K562 (cell line): ENCODE measurements around the gene IL13. TPM values are rescaled to one million over a fixed set of nuclear protein-coding genes. Genes with fewer than 3 reads are reported as not detected.

Experiments used
- BHLHE40 ChIP-seq: IDR thresholded peaks from 2 replicates; pipeline ENCODE4 v1.6.1; 2011; ENCODE audit warnings: low read length, improper control_type of control experiment
- CBX1 ChIP-seq: sonication (generic); IDR thresholded peaks from 2 replicates; pipeline ENCODE4 v1.6.1; 2016; ENCODE audit warnings: antibody characterized with exemption, low read depth, mild to moderate bottlenecking
- CREBBP ChIP-seq: IDR thresholded peaks from one replicate; pipeline ENCODE4 v1.6.1; 2012; ENCODE audit warnings: low read depth, mild to moderate bottlenecking, control low read depth, inconsistent platforms, low read length
- ELF4 ChIP-seq: fragments of 450-650 bp; formaldehyde crosslinking; IDR thresholded peaks from 2 replicates; pipeline ENCODE4 v1.4.0; 2022; ENCODE audit warnings: missing genetic modification characterization
- ETS1 ChIP-seq: conservative IDR thresholded peaks from 2 replicates; pipeline ENCODE4 v1.6.1; 2011; ENCODE audit warnings: low read depth, mild to moderate bottlenecking, low read length; ENCODE audit not compliant: control insufficient read depth
- GTF3C2 ChIP-seq: IDR thresholded peaks from 3 replicates; pipeline ENCODE4 v1.6.1; 2011; ENCODE audit warnings: borderline replicate concordance, mild to moderate bottlenecking, moderate library complexity; ENCODE audit not compliant: insufficient read length; ENCODE audit errors: extremely low read depth
- HDAC2 ChIP-seq: fragments of 450-650 bp; IDR thresholded peaks from 2 replicates; pipeline ENCODE4 v1.6.1; 2016; ENCODE audit warnings: mild to moderate bottlenecking
- HMGXB4 ChIP-seq: sonication (generic); formaldehyde crosslinking; IDR thresholded peaks from 2 replicates; pipeline ENCODE4 v1.8.1; 2023; ENCODE audit warnings: mild to moderate bottlenecking, missing genetic modification reagents
- KDM5B ChIP-seq: fragments of 200-600 bp; sonication (generic); IDR thresholded peaks from 2 replicates; pipeline ENCODE4 v1.6.1; 2012; ENCODE audit warnings: low read depth, mild to moderate bottlenecking, moderate library complexity, low read length, control low read depth, inconsistent platforms; ENCODE audit not compliant: insufficient replicate concordance
- MBD2 ChIP-seq: sonication (generic); IDR thresholded peaks from 2 replicates; pipeline ENCODE4 v1.6.1; 2016; ENCODE audit warnings: low read depth, borderline replicate concordance
- MYBL2 ChIP-seq, 2 experiments: fragments of 450-650 bp in 1 of 2; sonication (generic) in 1 of 2; formaldehyde crosslinking in 1 of 2; IDR thresholded peaks; 2 replicates each; pipeline versions ENCODE4 v1.6.1 to v1.8.1; 2017 to 2022; ENCODE audit warnings: borderline replicate concordance in 1 of 2, inconsistent platforms in 1 of 2, low read depth in 1 of 2, mild to moderate bottlenecking in 1 of 2, missing genetic modification reagents in 1 of 2, moderate library complexity in 1 of 2
- NFYB ChIP-seq: IDR thresholded peaks from 2 replicates; pipeline ENCODE4 v1.6.1; 2011; ENCODE audit warnings: mild to moderate bottlenecking, moderate library complexity; ENCODE audit not compliant: insufficient read length; ENCODE audit errors: extremely low read depth
- PHB ChIP-seq: fragments of 250-450 bp; sonication (Bioruptor Pico); IDR thresholded peaks from 2 replicates; pipeline ENCODE4 v1.5.0; 2021
- RBM34 ChIP-seq: fragments of 200-400 bp; formaldehyde crosslinking; IDR thresholded peaks from 2 replicates; pipeline ENCODE4 v1.6.1; 2018; ENCODE audit warnings: low read length, borderline replicate concordance; ENCODE audit not compliant: insufficient read depth
- SMARCC2 ChIP-seq: fragments of 450-650 bp; IDR thresholded peaks from 2 replicates; pipeline ENCODE4 v1.6.1; 2017; ENCODE audit warnings: antibody characterized with exemption, moderate library complexity, mild to moderate bottlenecking, low read depth
- TGIF2 ChIP-seq: sonication (generic); formaldehyde crosslinking; IDR thresholded peaks from 2 replicates; pipeline ENCODE4 v1.8.1; 2022; ENCODE audit warnings: mild to moderate bottlenecking, missing genetic modification reagents, moderate library complexity
- VEZF1 ChIP-seq: fragments of 200-800 bp; sonication (Bioruptor generic); IDR thresholded peaks from 2 replicates; pipeline ENCODE4 v1.6.1; 2017; ENCODE audit warnings: missing genetic modification characterization, missing compliant biosample characterization
- ZNF239 ChIP-seq: fragments of 250-450 bp; sonication (Bioruptor Pico); IDR thresholded peaks from 2 replicates; pipeline ENCODE4 v1.4.0; 2020; ENCODE audit warnings: mild to moderate bottlenecking
- ZNF324 ChIP-seq: fragments of 250-450 bp; sonication (Bioruptor Pico); IDR thresholded peaks from 2 replicates; pipeline ENCODE4 v1.4.0; 2020; ENCODE audit warnings: mild to moderate bottlenecking
- ZNF586 ChIP-seq: fragments of 450-650 bp; formaldehyde crosslinking; conservative IDR thresholded peaks from 2 replicates; pipeline ENCODE4 v1.4.0; 2020; ENCODE audit warnings: mild to moderate bottlenecking, moderate library complexity
- polyA plus RNA-seq, 8 experiments: library from polyadenylated mRNA; depleted of rRNA in 4 of 8; stranded (reverse) in 5 of 8; unstranded in 3 of 8; fragments of >200 nt; fragmentation: Nextera tagmentation in 2 of 8; fragmentation: Illumina TruSeq in 1 of 8; extraction: Ambion mirVana in 2 of 8; extraction: Trizol in 1 of 8; gene quantifications; 2 replicates each; pipeline versions ENCODE4 v1.2.1 to v1.2.3, GENCODE V29; 2011 to 2014; ENCODE audit warnings: inconsistent platforms in 1 of 8, missing spikeins in 1 of 8
- total RNA-seq, 7 experiments: library from RNA; depleted of rRNA in 6 of 7; stranded (reverse); fragments of >200 nt in 6 of 7; fragmentation: Illumina TruSeq in 2 of 7; extraction: Trizol in 2 of 7; gene quantifications; 2 replicates each; pipeline versions ENCODE4 v1.2.1 to v1.2.3, GENCODE V29; 2011 to 2021; ENCODE audit warnings: low replicate concordance in 1 of 7

IL13 gene
- total and polyA plus RNA-seq, 9 of the 15 experiments (the other 6 are each of a cell fraction or from before 2014, with no cell fraction given): not detected

- no peak for TF ChIP-seq RBM34
- no peak for TF ChIP-seq NFYB
- TF ChIP-seq ELF4 (CRISPR knock-in tag): peak; percentile 98
- TF ChIP-seq BHLHE40: no peak
- TF ChIP-seq SMARCC2: no peak
- TF ChIP-seq CREBBP: no peak
- TF ChIP-seq ETS1: 0 out of 2 replicates have a peak, but pooled peaks have one; percentile 84
- TF ChIP-seq GTF3C2: no peak
- TF ChIP-seq ZNF239 (CRISPR knock-in tag): peak; percentile 87
- TF ChIP-seq CBX1: no peak
- peak; percentile 55 for TF ChIP-seq KDM5B
- TF ChIP-seq VEZF1 (CRISPR knock-in tag): peak; percentile 40; the same call in 1 of the 2 replicates
- no peak for TF ChIP-seq MYBL2 (IDR thresholded peaks at IDR 0.05; ENCODE audit: low read depth)
- TF ChIP-seq MYBL2 (CRISPR knock-in tag; IDR thresholded peaks at IDR 0.05; ENCODE audit: borderline replicate concordance): no peak
- TF ChIP-seq HMGXB4: no peak
- peak; percentile 70; the same call in 1 of the 2 replicates for TF ChIP-seq MBD2
- peak; percentile 71; the same call in 1 of the 2 replicates for TF ChIP-seq TGIF2 (CRISPR knock-in tag)
- TF ChIP-seq HDAC2: no peak
- TF ChIP-seq PHB (CRISPR knock-in tag): no peak
- peak; percentile 92 for TF ChIP-seq ZNF586 (CRISPR knock-in tag)
- peak; percentile 77 for TF ChIP-seq ZNF324 (CRISPR knock-in tag)
These were observed 8.5 kb downstream of the IL13 start (continued) for GRCh38 chr5:132666310-132667123.
